CD4-positive, alpha-beta T cell treated with Interleukin-17A for 1 hour (primary cell): ENCODE measurements around the gene TANGO2.
A peak's percentile ranks its signal among the peaks of the same experiment; 100 is the strongest.

Source experiments
- DNase-seq: peaks from one replicate; pipeline ENCODE4 v3.0.0-alpha.2; 2020

TANGO2 gene

GRCh38 chr22:20020533-20021195, at the start of gene TANGO2:
TSS of gene TANGO2 (plus strand) at chr22:20021110. CDS start at chr22:20036799, 15,689 bp downstream.
- peak; percentile 94 for DNase-seq

GRCh38 chr22:19971276-19972124, 49.4 kb upstream of the TANGO2 start:
- no peak for DNase-seq

GRCh38 chr22:19972251-19972650, 48.7 kb upstream of the TANGO2 start:
- DNase-seq = no peak

GRCh38 chr22:19972652-19973550, 48.0 kb upstream of the TANGO2 start:
- DNase-seq = no peak

- DNase-seq = no peak
Measured at GRCh38 chr22:19973551-19974267, 47.2 kb upstream of the TANGO2 start.

- peak; percentile 32 for DNase-seq
Measured at GRCh38 chr22:19974268-19974861, 46.5 kb upstream of the TANGO2 start.

- DNase-seq = no peak
Measured at GRCh38 chr22:19974935-19975706, 45.8 kb upstream of the TANGO2 start.

- DNase-seq = no peak
Measured at GRCh38 chr22:19975707-19976035, 45.2 kb upstream of the TANGO2 start.

GRCh38 chr22:19976671-19977070, 44.2 kb upstream of the TANGO2 start:
- no peak for DNase-seq

- DNase-seq = no peak
Measured at GRCh38 chr22:19977296-19978243, 43.3 kb upstream of the TANGO2 start.

- no peak for DNase-seq
Measured at GRCh38 chr22:19978748-19979147, 42.2 kb upstream of the TANGO2 start.

- DNase-seq = no peak
Measured at GRCh38 chr22:19979712-19980493, 41.0 kb upstream of the TANGO2 start.

GRCh38 chr22:19980766-19981165, 40.1 kb upstream of the TANGO2 start:
- no peak for DNase-seq

GRCh38 chr22:19981171-19981960, 39.5 kb upstream of the TANGO2 start:
- DNase-seq = no peak

- no peak for DNase-seq
Measured at GRCh38 chr22:19981961-19982920, 38.7 kb upstream of the TANGO2 start.

GRCh38 chr22:19982991-19983578, 37.8 kb upstream of the TANGO2 start:
- no peak for DNase-seq

- DNase-seq = no peak
Measured at GRCh38 chr22:19983741-19984140, 37.2 kb upstream of the TANGO2 start.
